Central memory CD4-positive, alpha-beta T cell (primary cell): ENCODE results near the gene PRODH2.
"Not testable (repeated sequence)": the region's sequence is repeated elsewhere in the genome, so short reads cannot be mapped to it uniquely, and the experiment has no call there.

Experiments used
- DNase-seq: peaks from one replicate; pipeline ENCODE4 v3.0.0; 2022

The PRODH2 gene

GRCh38 chr19:35842666-35843272, 30.1 kb upstream of the PRODH2 start:
- no peak for DNase-seq

DNA sequence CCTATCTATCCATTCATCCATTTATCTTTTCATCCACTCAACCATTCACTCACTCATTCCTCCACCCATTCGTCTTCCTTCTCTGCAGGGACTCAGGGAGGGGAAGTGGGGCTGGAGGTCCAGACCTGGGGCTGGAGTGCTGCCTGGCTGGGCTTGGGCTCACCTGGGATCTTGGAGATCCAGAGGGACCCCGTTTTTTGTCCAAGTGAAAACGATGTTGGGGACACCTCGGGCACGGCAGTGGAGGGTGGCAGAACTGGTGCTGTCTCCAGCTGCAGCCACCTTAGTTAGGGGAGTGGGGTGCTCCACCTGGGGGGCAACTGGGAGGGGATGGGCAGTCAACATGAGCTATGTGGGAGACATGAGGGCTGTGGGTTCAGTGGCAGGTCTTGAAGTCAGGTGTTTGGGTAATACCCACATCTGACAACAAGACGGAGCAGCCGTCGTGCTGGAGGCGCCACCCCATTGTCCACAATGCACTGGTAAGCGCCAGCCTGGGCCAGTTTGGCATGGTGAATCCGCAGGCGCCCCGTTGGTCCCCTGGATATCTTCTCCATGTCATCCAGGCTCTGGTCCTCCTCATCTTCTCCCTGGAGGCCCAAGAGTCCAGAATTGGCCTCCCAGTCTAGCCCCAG, 29.4 kb upstream of the PRODH2 start:
- no peak for DNase-seq

GRCh38 chr19:35836096-35836495, 23.5 kb upstream of the PRODH2 start:
- not testable (repeated sequence) for DNase-seq

DNA sequence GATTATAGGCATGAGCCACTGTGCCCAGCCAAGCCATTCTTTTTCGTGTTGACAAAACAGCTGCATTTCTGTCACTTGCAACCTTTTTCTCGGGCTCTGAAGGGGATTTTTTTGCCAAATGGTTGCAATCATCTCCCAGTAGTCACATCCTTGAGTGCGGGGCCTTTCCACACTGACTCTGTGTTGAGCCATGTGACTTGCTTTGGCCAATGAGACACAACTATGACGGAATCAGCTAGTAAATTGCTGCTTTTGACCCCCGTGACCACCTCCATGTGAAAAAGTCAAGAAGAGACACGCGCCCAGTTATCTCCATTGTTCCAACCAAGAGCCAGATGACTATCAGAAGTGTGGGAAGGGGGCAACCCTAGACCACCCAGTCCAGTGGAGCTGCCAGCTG, 21.3 kb upstream of the PRODH2 start:
- no peak for DNase-seq

- no peak for DNase-seq
These were observed 19.4 kb upstream of the PRODH2 start for GRCh38 chr19:35832054-35832453.

DNA sequence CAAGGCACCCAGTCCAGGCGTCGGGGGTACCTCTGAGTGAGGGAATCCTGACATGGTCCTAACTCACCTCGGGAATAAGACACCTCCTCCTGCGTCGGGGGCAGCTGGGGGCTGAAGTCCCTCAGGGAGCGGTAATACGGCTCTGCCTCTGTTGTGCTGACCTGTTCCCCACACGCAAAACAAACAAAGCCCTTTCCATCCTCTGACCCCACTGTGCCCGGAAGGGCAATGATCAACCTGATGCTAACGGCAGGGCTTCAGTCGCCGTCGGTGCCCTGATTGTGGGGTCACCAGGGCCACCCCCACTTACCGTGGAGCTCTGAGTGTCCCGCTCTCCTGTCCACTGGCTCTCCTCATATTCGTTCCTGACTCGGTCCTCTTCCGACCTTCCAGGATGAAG, 18.3 kb upstream of the PRODH2 start:
- no peak for DNase-seq

GRCh38 chr19:35828692-35829301, 16.2 kb upstream of the PRODH2 start:
- DNase-seq: peak; percentile 30

DNA sequence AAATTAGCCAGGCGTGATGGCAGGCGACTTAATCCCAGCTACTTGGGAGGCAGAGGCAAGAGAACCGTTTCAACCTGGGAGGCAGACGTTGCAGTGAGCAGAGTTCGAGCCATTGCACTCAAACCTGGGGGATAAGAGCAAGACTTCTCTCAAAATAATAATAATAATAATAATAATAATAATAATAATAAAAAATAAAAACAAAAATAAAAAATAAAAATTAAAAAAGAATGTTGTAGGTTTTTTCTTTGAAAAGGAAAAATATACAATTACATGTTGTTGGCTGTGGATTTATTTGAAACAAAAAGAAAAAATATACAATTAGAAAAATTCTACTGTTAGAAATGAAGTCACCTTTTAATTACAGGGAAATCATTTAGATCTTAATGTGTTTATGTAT, 11.5 kb upstream of the PRODH2 start:
- DNase-seq: no peak

DNA sequence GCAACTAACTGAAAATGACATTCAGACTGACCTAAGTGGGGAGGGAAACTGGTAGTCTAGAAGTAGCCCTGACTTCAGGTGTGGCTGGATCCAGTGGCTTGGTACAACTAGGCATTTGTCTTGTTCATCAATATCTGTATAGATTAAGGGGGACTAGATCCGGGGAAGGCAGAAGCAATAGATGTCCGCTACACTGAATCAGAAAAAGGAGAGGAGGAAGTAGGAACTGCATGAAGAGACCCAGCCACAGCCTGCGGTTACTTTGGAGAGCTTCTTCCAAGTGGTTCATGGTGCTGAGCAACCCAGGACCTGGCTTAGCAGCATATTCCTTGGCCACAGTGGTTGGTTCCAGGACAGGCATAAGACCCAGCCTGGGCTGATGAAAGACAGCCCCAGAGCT, 9.9 kb upstream of the PRODH2 start:
- DNase-seq: no peak

- no peak for DNase-seq
These were observed 5.8 kb upstream of the PRODH2 start for GRCh38 chr19:35818445-35818844.

- DNase-seq: no peak
These were observed 4.2 kb upstream of the PRODH2 start for GRCh38 chr19:35816846-35817245.

GRCh38 chr19:35816262-35816661, 3.6 kb upstream of the PRODH2 start:
- no peak for DNase-seq

DNA sequence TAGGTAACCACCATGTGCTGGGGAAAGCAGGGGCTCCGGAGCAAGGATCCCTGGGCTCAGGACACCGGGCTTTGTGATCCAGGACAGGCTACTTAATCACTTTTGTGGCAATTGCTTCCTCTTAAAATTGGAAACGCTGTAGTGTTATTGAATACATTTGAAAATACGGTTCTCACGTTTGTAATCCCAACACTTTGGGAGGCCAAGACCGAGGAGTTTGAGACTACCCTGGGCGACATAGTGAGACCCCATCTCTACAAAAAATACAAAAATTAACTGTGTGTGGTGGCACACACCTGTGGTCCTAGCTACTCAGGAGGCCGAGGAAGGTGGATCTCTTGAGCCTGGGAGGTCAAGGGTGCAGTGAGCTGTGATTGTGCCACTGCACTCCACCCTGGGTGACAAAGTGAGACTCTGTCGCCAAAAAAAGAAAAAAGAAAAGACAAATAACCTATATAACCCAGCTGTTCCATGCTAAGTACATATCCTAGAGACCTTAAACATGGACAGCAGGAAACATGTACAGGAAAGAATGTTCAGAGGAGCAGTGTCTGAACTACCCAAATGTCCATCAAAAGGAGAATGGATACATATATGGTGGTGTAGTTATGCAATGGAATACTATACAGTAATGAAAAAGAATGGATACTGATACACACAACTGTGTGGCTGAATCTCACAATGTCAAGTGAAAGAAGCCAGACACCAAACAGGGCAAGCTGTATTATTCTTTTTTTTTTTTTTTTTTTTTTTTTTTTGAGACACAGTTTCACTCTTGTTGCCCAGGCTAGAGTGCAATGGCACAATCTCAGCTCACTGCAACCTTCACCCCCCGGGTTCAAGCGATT, 622 bp upstream of the PRODH2 start:
- no peak for DNase-seq

DNA sequence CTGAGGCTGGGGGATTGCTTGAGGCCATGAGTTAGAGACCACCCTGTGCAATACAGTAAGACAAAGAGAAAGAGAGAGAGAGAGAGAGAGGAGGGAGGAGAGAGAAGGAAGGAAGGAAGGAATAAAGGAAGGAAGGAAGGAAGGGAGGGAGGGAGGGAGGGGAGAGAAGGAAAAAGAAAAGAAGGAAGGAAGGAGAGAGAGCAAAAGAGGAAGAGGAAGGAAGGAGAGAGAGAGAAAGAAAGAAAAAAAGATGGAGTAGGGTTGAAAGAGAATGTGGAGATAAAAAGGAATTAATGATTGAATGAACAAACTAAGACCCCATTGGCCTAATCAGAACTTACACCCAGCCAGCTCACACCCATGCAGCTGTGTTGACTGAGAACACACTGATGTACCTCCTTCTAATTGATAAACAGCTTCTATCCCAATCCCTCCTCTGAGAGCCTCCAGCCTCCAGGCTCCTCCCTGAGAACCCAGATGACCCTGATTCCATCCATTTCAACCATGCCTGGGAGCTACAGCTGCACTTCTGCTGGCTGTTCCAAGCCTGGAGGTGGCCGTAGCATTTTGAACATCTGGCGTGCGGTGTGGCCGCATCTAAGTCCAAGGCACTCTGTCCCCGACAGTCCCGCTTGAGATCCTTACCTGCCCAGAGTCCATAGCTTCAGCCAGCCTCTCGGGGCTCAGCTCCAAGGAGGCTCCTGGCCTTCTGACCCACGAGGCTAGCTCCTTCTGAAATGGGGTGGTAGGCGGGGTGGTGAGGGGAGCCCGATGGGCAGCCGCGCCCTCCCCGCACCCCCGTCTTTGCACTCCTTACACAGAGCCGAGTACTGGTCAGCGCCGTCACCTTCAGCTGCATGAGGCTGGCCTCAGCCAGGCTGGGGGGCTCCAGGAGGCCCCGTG, 1.1 kb downstream of the PRODH2 start:
- no peak for DNase-seq

- no peak for DNase-seq
These were observed 5.0 kb downstream of the PRODH2 start for GRCh38 chr19:35807633-35808032.

GRCh38 chr19:35806597-35806996, 6.0 kb downstream of the PRODH2 start:
- DNase-seq: no peak

DNA sequence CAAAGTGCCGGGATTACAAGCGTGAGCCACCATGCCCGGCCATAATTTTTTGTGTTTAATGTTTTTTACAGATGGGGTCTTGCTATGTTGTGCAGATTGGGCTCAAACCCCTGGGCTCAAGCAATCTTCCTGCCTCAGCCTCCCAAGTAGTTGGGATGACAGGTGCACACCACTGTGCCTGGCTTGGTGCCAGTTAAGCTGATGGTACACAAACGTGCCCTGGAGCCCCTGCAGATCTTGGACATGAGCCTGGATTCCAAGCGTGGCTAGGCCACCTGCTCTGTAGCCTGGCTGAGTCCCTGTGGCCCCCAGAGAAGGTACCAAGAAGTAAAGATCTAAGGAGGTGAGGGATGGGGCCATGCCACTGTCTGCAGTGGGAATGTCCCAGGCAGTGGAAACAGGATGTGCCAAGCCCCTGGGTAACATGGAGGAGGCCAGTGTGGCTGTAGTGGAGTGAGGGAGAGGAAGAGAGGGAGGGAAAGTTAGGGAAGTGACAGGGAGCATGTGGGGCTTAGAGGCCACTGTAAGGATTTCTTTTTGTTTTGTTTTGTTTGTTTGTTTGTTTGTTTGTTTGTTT, 7.0 kb downstream of the PRODH2 start:
- no peak for DNase-seq

DNA sequence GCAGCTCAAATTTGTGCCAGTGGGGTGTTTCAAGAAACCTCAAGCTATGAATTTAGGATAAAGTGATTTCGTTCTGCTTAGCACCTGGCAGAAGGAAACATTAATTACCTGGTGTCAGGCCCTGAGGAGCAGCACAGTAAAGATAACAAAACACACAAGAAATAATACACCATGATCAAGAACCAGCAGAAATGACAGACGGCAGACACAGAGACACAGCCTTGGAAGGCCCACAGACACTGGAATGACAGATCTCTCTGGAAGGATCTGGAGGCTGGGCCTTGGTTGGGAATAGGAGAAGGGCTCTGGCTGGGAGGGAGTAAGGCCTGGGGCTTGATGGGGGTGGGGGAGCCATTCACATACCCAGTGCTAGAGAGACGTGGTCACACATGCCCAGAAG, 10.8 kb downstream of the PRODH2 start:
- DNase-seq: no peak

DNA sequence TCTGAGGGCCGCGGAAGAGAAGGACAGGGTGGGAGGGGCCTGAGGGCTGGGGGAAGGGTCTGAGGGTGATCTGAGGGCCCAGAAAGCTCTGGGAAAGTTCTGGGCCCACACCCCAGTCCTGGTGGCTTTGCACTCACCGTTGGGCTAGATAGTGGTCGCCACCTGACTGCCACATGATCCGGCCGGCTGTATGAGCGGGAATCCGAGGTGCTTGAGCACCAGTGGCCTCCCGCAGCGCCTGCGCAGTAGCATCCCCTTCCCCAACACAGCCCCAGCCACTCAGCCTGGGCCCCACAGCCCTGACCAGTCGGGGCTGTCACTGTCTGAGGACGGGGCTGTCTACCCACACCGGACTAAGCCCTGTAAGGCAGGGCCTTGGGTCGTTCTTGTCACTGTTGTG, 15.0 kb downstream of the PRODH2 start:
- no peak for DNase-seq

- DNase-seq: no peak
These were observed 15.8 kb downstream of the PRODH2 start for GRCh38 chr19:35796645-35797542.

DNA sequence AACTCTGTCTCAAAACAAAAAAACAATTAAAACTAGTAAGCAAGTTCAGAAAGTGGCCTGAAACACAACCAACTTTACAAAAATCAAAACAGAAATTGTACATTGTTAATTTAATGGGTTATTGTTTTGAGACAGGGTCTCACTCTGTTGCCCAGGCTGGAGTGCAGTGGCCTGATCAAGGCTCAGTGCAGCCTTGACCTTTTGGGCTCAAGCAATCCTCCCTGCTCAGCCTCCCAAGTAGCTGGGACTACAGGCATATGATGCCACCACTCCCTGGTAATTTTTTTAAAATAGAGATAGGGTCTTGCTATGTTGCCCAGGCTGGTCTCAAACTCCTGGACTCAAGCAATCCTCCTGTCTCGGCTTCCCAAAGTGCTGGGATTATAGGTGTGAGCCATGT, 17.1 kb downstream of the PRODH2 start:
- not testable (repeated sequence) for DNase-seq
